ENCODE data around the gene PDE6D. TPM values are rescaled to one million over a fixed set of nuclear protein-coding genes. Genes with fewer than 3 reads are reported as not detected.

The PDE6D gene
- total and polyA plus RNA-seq, 2 of the 13 experiments (the other 11 are each of a cell fraction or from before 2014, with no cell fraction given), result 14.1 to 23.2 TPM

- TF ChIP-seq ZNF749 (CRISPR knock-in tag; IDR thresholded peaks at IDR 0.05; ENCODE audit: borderline replicate concordance), result 0 out of 2 replicates have a peak, but pooled peaks have one; percentile 94
- TF ChIP-seq NR2F6 (IDR thresholded peaks at IDR 0.05), result no peak
- peak; percentile 85; the same call in 1 of the 2 replicates for TF ChIP-seq NR2F6 (CRISPR knock-in tag; IDR thresholded peaks at IDR 0.05)
- TF ChIP-seq TEF (CRISPR knock-in tag; IDR thresholded peaks at IDR 0.05), result no peak
- peak; percentile 93 for TF ChIP-seq ZNF766 (CRISPR knock-in tag; IDR thresholded peaks at IDR 0.05; ENCODE audit: borderline replicate concordance)
- TF ChIP-seq ZFP36L1 (CRISPR knock-in tag; IDR thresholded peaks at IDR 0.05), result peak; percentile 94
- peak; percentile 45; the same call in 1 of the 2 replicates for TF ChIP-seq ZNF644 (CRISPR knock-in tag; IDR thresholded peaks at IDR 0.05; ENCODE audit: low read depth)
- TF ChIP-seq ZNF720 (CRISPR knock-in tag; IDR thresholded peaks at IDR 0.05), result peak; percentile 89; the same call in 1 of the 2 replicates
- peak; percentile 73; the same call in 1 of the 2 replicates for TF ChIP-seq HES4 (CRISPR knock-in tag; IDR thresholded peaks at IDR 0.05; ENCODE audit: borderline replicate concordance)
- peak; percentile 93 for TF ChIP-seq HIVEP1 (CRISPR knock-in tag; IDR thresholded peaks at IDR 0.05)
- TF ChIP-seq HMG20A (CRISPR knock-in tag; IDR thresholded peaks at IDR 0.05; ENCODE audit: borderline replicate concordance), result peak; percentile 57; the same call in 1 of the 2 replicates
- peak; percentile 99 for TF ChIP-seq SALL2 (CRISPR knock-in tag; IDR thresholded peaks at IDR 0.05)
- peak; percentile 100 for TF ChIP-seq KDM5A (IDR thresholded peaks at IDR 0.05; ENCODE audit: borderline replicate concordance, low read length)
- peak; percentile 88 for TF ChIP-seq MEF2D (CRISPR knock-in tag; IDR thresholded peaks at IDR 0.05)
- peak; percentile 93 for TF ChIP-seq ZNF543 (CRISPR knock-in tag; IDR thresholded peaks at IDR 0.05)
- peak; percentile 97 for TF ChIP-seq ZNF792 (CRISPR knock-in tag; IDR thresholded peaks at IDR 0.05)
- peak; percentile 97 for TF ChIP-seq TARDBP (CRISPR knock-in tag; IDR thresholded peaks at IDR 0.05)
- peak; percentile 56; the same call in 1 of the 2 replicates for TF ChIP-seq ZBTB1 (CRISPR knock-in tag; IDR thresholded peaks at IDR 0.05; ENCODE audit: borderline replicate concordance)
- TF ChIP-seq ZNF503 (CRISPR knock-in tag; IDR thresholded peaks at IDR 0.05), result peak; percentile 68; the same call in 1 of the 2 replicates
- TF ChIP-seq CBX1 (IDR thresholded peaks at IDR 0.05; ENCODE audit: low read depth), result peak; percentile 99
- peak; percentile 87 for TF ChIP-seq ZNF781 (CRISPR knock-in tag; IDR thresholded peaks at IDR 0.05; ENCODE audit: borderline replicate concordance, not compliant biosample characterization)
- peak; percentile 97 for TF ChIP-seq THAP7 (CRISPR knock-in tag; IDR thresholded peaks at IDR 0.05)
- peak; percentile 78; the same call in 1 of the 2 replicates for TF ChIP-seq JUN (CRISPR knock-in tag; IDR thresholded peaks at IDR 0.05)
- peak; percentile 96; the same call in 1 of the 2 replicates for TF ChIP-seq ZNF790 (CRISPR knock-in tag; IDR thresholded peaks at IDR 0.05; ENCODE audit: borderline replicate concordance)
- TF ChIP-seq ZBTB25 (CRISPR knock-in tag; IDR thresholded peaks at IDR 0.05), result peak; percentile 97
- TF ChIP-seq ZBTB8A (CRISPR knock-in tag; IDR thresholded peaks at IDR 0.05; ENCODE audit: borderline replicate concordance, low read depth), result peak; percentile 88; the same call in 1 of the 2 replicates
- no peak for TF ChIP-seq PCBP2 (optimal IDR thresholded peaks at IDR 0.05; ENCODE audit: low read depth, low read length, poor library complexity, severe bottlenecking)
Measured at GRCh38 chr2:231786177-231786916, 5.3 kb upstream of the PDE6D start, which contains the start of gene COPS7B (continued).
